ENCODE data around the gene ESR1. TPM values are rescaled to one million over a fixed set of nuclear protein-coding genes. Genes with fewer than 3 reads are reported as not detected.
"Not testable (repeated sequence)": the region's sequence is repeated elsewhere in the genome, so short reads cannot be mapped to it uniquely, and the experiment has no call there.

Gene ESR1
- total and polyA plus RNA-seq, 7 experiments from 2014 or later = 0.59 to 5.2 (median 2.8) TPM

DNA sequence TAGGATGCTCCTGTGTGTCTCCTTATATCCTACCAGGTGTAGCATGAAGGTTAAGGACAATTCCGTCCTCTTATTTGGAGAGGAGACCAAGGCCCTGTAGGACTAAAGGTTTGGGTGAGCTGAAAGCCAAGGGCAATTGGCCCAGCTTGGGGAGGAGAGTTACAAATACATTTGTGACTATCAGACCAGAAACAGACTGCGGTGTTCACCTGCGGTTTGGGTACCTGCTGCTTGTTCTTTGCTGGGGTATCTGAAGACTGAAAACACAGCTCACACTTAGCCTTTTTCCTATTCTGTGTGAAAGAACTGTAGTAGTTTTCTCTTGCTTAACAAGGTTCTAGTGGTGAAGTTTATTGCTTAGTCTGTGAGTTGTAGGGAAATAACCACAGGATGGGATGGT, 55.0 kb downstream of the ESR1 start:
- no peaks in the 10 kb centered on the region for H3K4me1 ChIP-seq (ENCODE audit: control insufficient read depth in 2 of 2, insufficient read depth in 2 of 2, low read length in 2 of 2)
- no peak overlapping the region for H3K27ac ChIP-seq (ENCODE audit: low read depth, low read length)
- H3K9me3 Mint-ChIP-seq = peaks cover 0 to 16% (median 3%) of the 10 kb centered on the region in 11 donors
- no peaks in the 10 kb centered on the region for H3K9me3 ChIP-seq (ENCODE audit: control insufficient read depth in 2 of 3, low read length in 3 of 3)
- peaks cover 0 to 15% (median 0%) of the 10 kb centered on the region in 5 donors for H3K36me3 Mint-ChIP-seq
- no peaks in the 10 kb centered on the region for H3K36me3 ChIP-seq (ENCODE audit: control insufficient read depth in 2 of 3, insufficient read depth in 3 of 3, low read length in 3 of 3)
- no peaks in the 10 kb centered on the region for H3K27me3 ChIP-seq (ENCODE audit: control insufficient read depth in 2 of 2, insufficient read depth in 2 of 2, low read length in 2 of 2)
- H3K4me3 ChIP-seq (ENCODE audit: low read length) = no peak overlapping the region
- POLR2A ChIA-PET = no interaction called here
- intact Hi-C loops (cut with micrococcal nuclease) = no loop called here
- CTCF ChIA-PET = no interaction called here
- H3K27ac Mint-ChIP-seq = no peak overlapping the region
- DNase-seq = no peak
- no peak overlapping the region for H3K4me3 Mint-ChIP-seq
- ATAC-seq = no peak
- no peaks in the 10 kb centered on the region for H3K27me3 Mint-ChIP-seq
- H3K4me1 Mint-ChIP-seq = no peaks in the 10 kb centered on the region

- H3K9me3 ChIP-seq (ENCODE audit: control insufficient read depth in 2 of 3, low read length in 3 of 3); POLR2A ChIA-PET; H3K27me3 ChIP-seq (ENCODE audit: control insufficient read depth in 2 of 2, insufficient read depth in 2 of 2, low read length in 2 of 2); H3K4me3 Mint-ChIP-seq; H3K27ac ChIP-seq (ENCODE audit: low read depth, low read length); H3K4me1 ChIP-seq (ENCODE audit: control insufficient read depth in 2 of 2, insufficient read depth in 2 of 2, low read length in 2 of 2); DNase-seq; H3K27me3 Mint-ChIP-seq; H3K4me1 Mint-ChIP-seq; ATAC-seq; H3K36me3 ChIP-seq (ENCODE audit: control insufficient read depth in 2 of 3, insufficient read depth in 3 of 3, low read length in 3 of 3); H3K27ac Mint-ChIP-seq; H3K4me3 ChIP-seq (ENCODE audit: low read length); intact Hi-C loops (cut with micrococcal nuclease): not testable (repeated sequence)
- Mint-ChIP-seq H3K36me3 (peaks cover 0 to 18% (median 8%) of the 10 kb centered on the region in 5 donors), H3K9me3 (peaks cover 0 to 20% (median 7%) of the 10 kb centered on the region in 11 donors)
- CTCF ChIA-PET = interaction anchor here (0.6 kb wide), 1 partner anchor 20 kb away, joined by 4 read pairs; no protein-coding TSS in a partner anchor
These were observed 59.9 kb downstream of the ESR1 start for GRCh38 chr6:151867361-151867869.

DNA sequence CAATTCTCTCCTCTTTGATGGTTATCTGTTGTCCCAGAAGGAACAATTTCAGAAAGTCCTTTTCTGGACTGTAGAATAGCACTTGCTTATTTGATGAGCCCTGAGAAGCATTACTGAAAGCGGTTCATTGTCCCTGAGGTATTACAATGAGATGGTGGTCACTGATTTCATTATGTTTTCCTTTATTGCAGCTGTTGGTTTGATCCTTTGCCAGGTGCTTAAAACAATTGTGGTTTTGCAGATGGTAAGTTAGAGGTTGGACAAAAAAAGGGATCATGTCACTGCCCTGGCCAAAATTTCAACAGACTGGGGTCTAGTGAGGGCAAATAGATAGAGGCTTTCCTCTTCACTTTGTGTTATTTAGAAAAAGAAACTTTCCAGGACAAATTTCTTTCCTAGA, 61.9 kb downstream of the ESR1 start:
- ChIA-PET POLR2A (no interaction called here), CTCF (no interaction called here)

DNA sequence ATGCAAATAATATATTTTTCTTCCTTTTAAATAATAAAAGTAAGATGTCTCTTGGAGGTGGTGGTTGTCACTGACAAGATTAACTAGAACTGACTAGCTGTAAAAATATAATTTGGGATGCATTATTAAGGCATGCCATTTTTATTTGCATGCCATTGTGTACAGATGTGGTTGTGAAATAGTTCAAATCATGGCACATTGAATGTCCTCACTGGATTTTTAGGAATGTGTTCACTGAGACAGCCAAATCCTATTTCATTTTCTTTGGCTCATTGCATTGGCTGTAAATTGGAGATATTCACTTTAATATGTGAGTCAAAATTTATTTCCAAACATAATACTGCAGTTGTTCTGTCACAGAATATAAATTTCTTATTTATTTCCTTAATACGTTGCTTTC, 62.3 kb downstream of the ESR1 start:
- Histone ChIP-seq H3K9me3 (ENCODE audit: control insufficient read depth in 2 of 3, low read length in 3 of 3) (no peaks in the 10 kb centered on the region), H3K27me3 (ENCODE audit: control insufficient read depth in 2 of 2, insufficient read depth in 2 of 2, low read length in 2 of 2) (no peaks in the 10 kb centered on the region), H3K36me3 (ENCODE audit: control insufficient read depth in 2 of 3, insufficient read depth in 3 of 3, low read length in 3 of 3) (no peaks in the 10 kb centered on the region), H3K27ac (ENCODE audit: low read depth, low read length) (no peak overlapping the region), H3K4me1 (ENCODE audit: control insufficient read depth in 2 of 2, insufficient read depth in 2 of 2, low read length in 2 of 2) (no peaks in the 10 kb centered on the region), H3K4me3 (ENCODE audit: low read length) (no peak overlapping the region)
- DNase-seq = no peak
- H3K4me3 Mint-ChIP-seq = no peak overlapping the region
- H3K9me3 Mint-ChIP-seq = peaks cover 0 to 20% (median 4%) of the 10 kb centered on the region in 11 donors
- no peaks in the 10 kb centered on the region for H3K27me3 Mint-ChIP-seq
- ChIA-PET CTCF (no interaction called here), POLR2A (no interaction called here)
- intact Hi-C loops (cut with micrococcal nuclease) = no loop called here
- no peak for ATAC-seq
- H3K4me1 Mint-ChIP-seq = no peaks in the 10 kb centered on the region
- no peak overlapping the region for H3K27ac Mint-ChIP-seq
- peaks cover 0 to 22% (median 9%) of the 10 kb centered on the region in 5 donors for H3K36me3 Mint-ChIP-seq

More for the DNA sequence above, 61.9 kb downstream of the ESR1 start:
- Histone ChIP-seq H3K9me3 (ENCODE audit: control insufficient read depth in 2 of 3, low read length in 3 of 3) (no peaks in the 10 kb centered on the region), H3K27me3 (ENCODE audit: control insufficient read depth in 2 of 2, insufficient read depth in 2 of 2, low read length in 2 of 2) (no peaks in the 10 kb centered on the region), H3K4me3 (ENCODE audit: low read length) (no peak overlapping the region), H3K36me3 (ENCODE audit: control insufficient read depth in 2 of 3, insufficient read depth in 3 of 3, low read length in 3 of 3) (no peaks in the 10 kb centered on the region), H3K27ac (ENCODE audit: low read depth, low read length) (no peak overlapping the region), H3K4me1 (ENCODE audit: control insufficient read depth in 2 of 2, insufficient read depth in 2 of 2, low read length in 2 of 2) (no peaks in the 10 kb centered on the region)
- no peak for DNase-seq
- no peak overlapping the region for H3K27ac Mint-ChIP-seq
- no peak for ATAC-seq
- H3K36me3 Mint-ChIP-seq = peaks cover 0 to 22% (median 9%) of the 10 kb centered on the region in 5 donors
- no peaks in the 10 kb centered on the region for H3K4me1 Mint-ChIP-seq
- intact Hi-C loops (cut with micrococcal nuclease) = no loop called here
- H3K27me3 Mint-ChIP-seq = no peaks in the 10 kb centered on the region
- H3K9me3 Mint-ChIP-seq = peaks cover 0 to 20% (median 4%) of the 10 kb centered on the region in 11 donors
- no peak overlapping the region for H3K4me3 Mint-ChIP-seq

GRCh38 chr6:151870375-151870774, 62.9 kb downstream of the ESR1 start:
- Mint-ChIP-seq H3K36me3 (peaks cover 0 to 18% (median 6%) of the 10 kb centered on the region in 5 donors), H3K9me3 (peaks cover 0 to 15% (median 2%) of the 10 kb centered on the region in 11 donors), H3K27me3 (no peaks in the 10 kb centered on the region), H3K4me1 (no peaks in the 10 kb centered on the region), H3K4me3 (no peak overlapping the region), H3K27ac (no peak overlapping the region)
- DNase-seq (no peak), ATAC-seq (no peak)
- ChIA-PET POLR2A (no interaction called here), CTCF (no interaction called here)
- H3K4me1 ChIP-seq (ENCODE audit: control insufficient read depth in 2 of 2, insufficient read depth in 2 of 2, low read length in 2 of 2) = no peaks in the 10 kb centered on the region
- no peak overlapping the region for H3K27ac ChIP-seq (ENCODE audit: low read depth, low read length)
- intact Hi-C loops (cut with micrococcal nuclease) = no loop called here
- H3K4me3 ChIP-seq (ENCODE audit: low read length) = no peak overlapping the region
- no peaks in the 10 kb centered on the region for H3K9me3 ChIP-seq (ENCODE audit: control insufficient read depth in 2 of 3, low read length in 3 of 3)
- no peaks in the 10 kb centered on the region for H3K36me3 ChIP-seq (ENCODE audit: control insufficient read depth in 2 of 3, insufficient read depth in 3 of 3, low read length in 3 of 3)
- no peaks in the 10 kb centered on the region for H3K27me3 ChIP-seq (ENCODE audit: control insufficient read depth in 2 of 2, insufficient read depth in 2 of 2, low read length in 2 of 2)

DNA sequence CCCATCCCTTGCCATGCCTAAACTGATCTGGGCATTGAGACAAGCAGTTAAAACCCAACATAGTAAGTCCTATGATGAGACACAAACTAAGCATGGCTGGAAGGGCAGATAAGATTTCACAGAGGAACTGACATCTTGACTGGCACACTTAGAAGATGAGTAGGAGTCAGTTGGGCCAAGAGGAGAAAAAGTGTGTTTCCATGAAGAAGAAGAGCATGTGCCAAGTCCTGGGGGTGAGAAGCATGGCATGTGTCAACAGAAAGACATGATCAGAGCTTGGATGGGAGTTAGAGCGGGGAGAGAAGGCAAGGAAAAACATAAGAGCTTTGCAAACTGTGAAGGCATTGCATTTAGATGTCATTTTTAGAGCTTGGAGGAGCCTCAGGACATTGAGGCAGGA, 68.0 kb downstream of the ESR1 start:
- Histone ChIP-seq H3K9me3 (ENCODE audit: control insufficient read depth in 2 of 3, low read length in 3 of 3) (no peaks in the 10 kb centered on the region), H3K27ac (ENCODE audit: low read depth, low read length) (no peak overlapping the region), H3K4me1 (ENCODE audit: control insufficient read depth in 2 of 2, insufficient read depth in 2 of 2, low read length in 2 of 2) (no peaks in the 10 kb centered on the region), H3K4me3 (ENCODE audit: low read length) (no peak overlapping the region), H3K36me3 (ENCODE audit: control insufficient read depth in 2 of 3, insufficient read depth in 3 of 3, low read length in 3 of 3) (no peaks in the 10 kb centered on the region), H3K27me3 (ENCODE audit: control insufficient read depth in 2 of 2, insufficient read depth in 2 of 2, low read length in 2 of 2) (no peaks in the 10 kb centered on the region)
- CTCF ChIA-PET = no interaction called here
- POLR2A ChIA-PET = no interaction called here
- Mint-ChIP-seq H3K9me3 (peaks cover 0 to 2% (median 0%) of the 10 kb centered on the region in 11 donors), H3K27me3 (no peaks in the 10 kb centered on the region), H3K36me3 (peaks cover 0 to 12% (median 9%) of the 10 kb centered on the region in 5 donors), H3K4me3 (no peak overlapping the region), H3K4me1 (no peaks in the 10 kb centered on the region), H3K27ac (no peak overlapping the region)
- intact Hi-C loops (cut with micrococcal nuclease) = no loop called here
- ATAC-seq (no peak), DNase-seq (no peak)

GRCh38 chr6:151876122-151876521, 68.6 kb downstream of the ESR1 start:
- H3K4me1 Mint-ChIP-seq = no peaks in the 10 kb centered on the region
- Histone ChIP-seq H3K27me3 (ENCODE audit: control insufficient read depth in 2 of 2, insufficient read depth in 2 of 2, low read length in 2 of 2) (no peaks in the 10 kb centered on the region), H3K9me3 (ENCODE audit: control insufficient read depth in 2 of 3, low read length in 3 of 3) (no peaks in the 10 kb centered on the region), H3K4me1 (ENCODE audit: control insufficient read depth in 2 of 2, insufficient read depth in 2 of 2, low read length in 2 of 2) (no peaks in the 10 kb centered on the region), H3K36me3 (ENCODE audit: control insufficient read depth in 2 of 3, insufficient read depth in 3 of 3, low read length in 3 of 3) (no peaks in the 10 kb centered on the region), H3K27ac (ENCODE audit: low read depth, low read length) (no peak overlapping the region), H3K4me3 (ENCODE audit: low read length) (no peak overlapping the region)
- ATAC-seq (no peak), DNase-seq (no peak)
- H3K36me3 Mint-ChIP-seq = peaks cover 0 to 12% (median 9%) of the 10 kb centered on the region in 5 donors
- no peak overlapping the region for H3K27ac Mint-ChIP-seq
- CTCF ChIA-PET = no interaction called here
- H3K27me3 Mint-ChIP-seq = no peaks in the 10 kb centered on the region
- intact Hi-C loops (cut with micrococcal nuclease) = no loop called here
- peaks cover 0 to 2% (median 0%) of the 10 kb centered on the region in 11 donors for H3K9me3 Mint-ChIP-seq
- H3K4me3 Mint-ChIP-seq = no peak overlapping the region
- POLR2A ChIA-PET = no interaction called here

All from naive thymus-derived CD4-positive, alpha-beta T cell (primary cell).